ENCODE results near the gene HDAC7. TPM values are rescaled to one million over a fixed set of nuclear protein-coding genes. Genes with fewer than 3 reads are reported as not detected.

Gene HDAC7
- total RNA-seq (100 to 1,000 TPM; 206 to 207 TPM), polyA plus RNA-seq (23.1 TPM)

- Histone ChIP-seq H3K27me3 (ENCODE audit: insufficient read depth, low read length, poor library complexity, severe bottlenecking) (no peaks in the 10 kb centered on the region), H3K36me3 (ENCODE audit: insufficient read depth, low read length) (no peaks in the 10 kb centered on the region), H3K4me3 (ENCODE audit: low read length) (peak within 1 kb of the TSS; percentile 83), H3K9me3 (ENCODE audit: low read length) (no peaks in the 10 kb centered on the region), H3K4me1 (ENCODE audit: insufficient read depth, low read length) (peaks cover 79% of the 10 kb centered on the region), H3K27ac (ENCODE audit: low read depth, low read length) (peak within 1 kb of the TSS; percentile 71)
- Mint-ChIP-seq H3K27me3 (peaks cover 0 to 1% of the 10 kb centered on the region in 2 donors), H3K4me1 (peaks cover 76 to 88% (median 88%) of the 10 kb centered on the region in 3 donors), H3K4me3 (peak within 1 kb of the TSS; percentile 90 to 97 (median 93)), H3K9me3 (no peaks in the 10 kb centered on the region), H3K27ac (peak within 1 kb of the TSS; percentile 94 to 99 (median 97)), H3K36me3 (peaks cover 0 to 11% (median 0%) of the 10 kb centered on the region in 3 donors)
- ChIA-PET POLR2A (interaction anchor here (0.6 to 2.0 kb wide), 6 partner anchors 9 to 338 kb away, joined by 3 to 8 read pairs (median 4); partner anchors contain the start of gene RPAP3), CTCF (interaction anchor here (0.9 to 24.2 kb wide), 6 partner anchors 11 to 79 kb away, joined by 3 to 452 read pairs (median 4); no protein-coding TSS in a partner anchor)
- peak; percentile 56 to 82 (median 66) for DNase-seq
Measured at GRCh38 chr12:47819896-47820630, at the start of gene HDAC7. TSS of gene HDAC7 (minus strand) at chr12:47819903. CDS start at chr12:47819785, 118 bp downstream.

GRCh38 chr12:47868552-47869031 is 48.9 kb upstream of the HDAC7 start:
- Mint-ChIP-seq H3K4me3 (no peak overlapping the region), H3K9me3 (no peaks in the 10 kb centered on the region), H3K36me3 (no peaks in the 10 kb centered on the region), H3K27ac (no peak overlapping the region), H3K4me1 (no peaks in the 10 kb centered on the region), H3K27me3 (no peaks in the 10 kb centered on the region)
- ChIA-PET POLR2A (no interaction called here), CTCF (interaction anchor here (0.8 to 2.7 kb wide), 3 partner anchors 15 to 126 kb away, joined by 3 to 10 read pairs (median 3); no protein-coding TSS in a partner anchor)
- Histone ChIP-seq H3K4me3 (ENCODE audit: low read length) (no peak overlapping the region), H3K9me3 (ENCODE audit: low read length) (no peaks in the 10 kb centered on the region), H3K4me1 (ENCODE audit: insufficient read depth, low read length) (no peaks in the 10 kb centered on the region), H3K27me3 (ENCODE audit: insufficient read depth, low read length, poor library complexity, severe bottlenecking) (no peaks in the 10 kb centered on the region), H3K27ac (ENCODE audit: low read depth, low read length) (no peak overlapping the region), H3K36me3 (ENCODE audit: insufficient read depth, low read length) (no peaks in the 10 kb centered on the region)
- no peak for DNase-seq

GRCh38 chr12:47868041-47868440 is 48.3 kb upstream of the HDAC7 start:
- no peaks in the 10 kb centered on the region for H3K27me3 Mint-ChIP-seq
- no peak overlapping the region for H3K27ac Mint-ChIP-seq
- Histone ChIP-seq H3K4me1 (ENCODE audit: insufficient read depth, low read length) (no peaks in the 10 kb centered on the region), H3K27me3 (ENCODE audit: insufficient read depth, low read length, poor library complexity, severe bottlenecking) (no peaks in the 10 kb centered on the region), H3K4me3 (ENCODE audit: low read length) (no peak overlapping the region), H3K27ac (ENCODE audit: low read depth, low read length) (no peak overlapping the region), H3K9me3 (ENCODE audit: low read length) (no peaks in the 10 kb centered on the region), H3K36me3 (ENCODE audit: insufficient read depth, low read length) (no peaks in the 10 kb centered on the region)
- no peaks in the 10 kb centered on the region for H3K9me3 Mint-ChIP-seq
- no peak overlapping the region for H3K4me3 Mint-ChIP-seq
- H3K36me3 Mint-ChIP-seq: no peaks in the 10 kb centered on the region
- DNase-seq: no peak
- no peaks in the 10 kb centered on the region for H3K4me1 Mint-ChIP-seq
- ChIA-PET POLR2A (no interaction called here), CTCF (interaction anchor here (0.8 to 0.9 kb wide), 2 partner anchors 14 to 125 kb away, joined by 3 read pairs; no protein-coding TSS in a partner anchor)

GRCh38 chr12:47867495-47867941 is 47.8 kb upstream of the HDAC7 start:
- no peaks in the 10 kb centered on the region for H3K9me3 Mint-ChIP-seq
- ChIA-PET POLR2A (no interaction called here), CTCF (interaction anchor here (0.9 kb wide), 1 partner anchor 125 kb away, joined by 3 read pairs; no protein-coding TSS in a partner anchor)
- Histone ChIP-seq H3K9me3 (ENCODE audit: low read length) (no peaks in the 10 kb centered on the region), H3K27me3 (ENCODE audit: insufficient read depth, low read length, poor library complexity, severe bottlenecking) (no peaks in the 10 kb centered on the region), H3K4me3 (ENCODE audit: low read length) (no peak overlapping the region), H3K36me3 (ENCODE audit: insufficient read depth, low read length) (no peaks in the 10 kb centered on the region), H3K27ac (ENCODE audit: low read depth, low read length) (no peak overlapping the region), H3K4me1 (ENCODE audit: insufficient read depth, low read length) (no peaks in the 10 kb centered on the region)
- H3K4me3 Mint-ChIP-seq: no peak overlapping the region
- no peaks in the 10 kb centered on the region for H3K27me3 Mint-ChIP-seq
- H3K36me3 Mint-ChIP-seq: no peaks in the 10 kb centered on the region
- H3K4me1 Mint-ChIP-seq: no peaks in the 10 kb centered on the region
- DNase-seq: no peak
- no peak overlapping the region for H3K27ac Mint-ChIP-seq

- no peaks in the 10 kb centered on the region for H3K27me3 Mint-ChIP-seq
- H3K4me3 ChIP-seq (ENCODE audit: low read length): no peak overlapping the region
- no peaks in the 10 kb centered on the region for H3K4me1 ChIP-seq (ENCODE audit: insufficient read depth, low read length)
- H3K9me3 ChIP-seq (ENCODE audit: low read length): no peaks in the 10 kb centered on the region
- H3K27ac ChIP-seq (ENCODE audit: low read depth, low read length): no peak overlapping the region
- H3K36me3 ChIP-seq (ENCODE audit: insufficient read depth, low read length): no peaks in the 10 kb centered on the region
- ChIA-PET POLR2A (no interaction called here), CTCF (no interaction called here)
- no peak overlapping the region for H3K27ac Mint-ChIP-seq
- no peaks in the 10 kb centered on the region for H3K9me3 Mint-ChIP-seq
- no peaks in the 10 kb centered on the region for H3K27me3 ChIP-seq (ENCODE audit: insufficient read depth, low read length, poor library complexity, severe bottlenecking)
- no peaks in the 10 kb centered on the region for H3K36me3 Mint-ChIP-seq
- no peaks in the 10 kb centered on the region for H3K4me1 Mint-ChIP-seq
- DNase-seq: no peak
- no peak overlapping the region for H3K4me3 Mint-ChIP-seq
Measured at GRCh38 chr12:47864646-47865235, 45.0 kb upstream of the HDAC7 start.

GRCh38 chr12:47863985-47864384 is 44.3 kb upstream of the HDAC7 start:
- Mint-ChIP-seq H3K4me3 (no peak overlapping the region), H3K9me3 (no peaks in the 10 kb centered on the region), H3K4me1 (peaks cover 0 to 2% (median 0%) of the 10 kb centered on the region in 3 donors), H3K36me3 (no peaks in the 10 kb centered on the region), H3K27me3 (no peaks in the 10 kb centered on the region), H3K27ac (no peak overlapping the region)
- POLR2A ChIA-PET: no interaction called here
- H3K27me3 ChIP-seq (ENCODE audit: insufficient read depth, low read length, poor library complexity, severe bottlenecking): no peaks in the 10 kb centered on the region
- H3K36me3 ChIP-seq (ENCODE audit: insufficient read depth, low read length): no peaks in the 10 kb centered on the region
- H3K27ac ChIP-seq (ENCODE audit: low read depth, low read length): no peak overlapping the region
- CTCF ChIA-PET: no interaction called here
- H3K9me3 ChIP-seq (ENCODE audit: low read length): no peaks in the 10 kb centered on the region
- no peak overlapping the region for H3K4me3 ChIP-seq (ENCODE audit: low read length)
- no peaks in the 10 kb centered on the region for H3K4me1 ChIP-seq (ENCODE audit: insufficient read depth, low read length)
- DNase-seq: no peak

- Histone ChIP-seq H3K4me3 (ENCODE audit: low read length) (no peak overlapping the region), H3K36me3 (ENCODE audit: insufficient read depth, low read length) (no peaks in the 10 kb centered on the region), H3K9me3 (ENCODE audit: low read length) (no peaks in the 10 kb centered on the region), H3K27ac (ENCODE audit: low read depth, low read length) (no peak overlapping the region), H3K27me3 (ENCODE audit: insufficient read depth, low read length, poor library complexity, severe bottlenecking) (no peaks in the 10 kb centered on the region), H3K4me1 (ENCODE audit: insufficient read depth, low read length) (no peaks in the 10 kb centered on the region)
- no peaks in the 10 kb centered on the region for H3K36me3 Mint-ChIP-seq
- POLR2A ChIA-PET: no interaction called here
- CTCF ChIA-PET: interaction anchor here (1.3 kb wide), 1 partner anchor 16 kb away, joined by 3 read pairs; no protein-coding TSS in a partner anchor
- H3K4me3 Mint-ChIP-seq: no peak overlapping the region
- no peak for DNase-seq
- H3K27ac Mint-ChIP-seq: no peak overlapping the region
- no peaks in the 10 kb centered on the region for H3K9me3 Mint-ChIP-seq
- H3K4me1 Mint-ChIP-seq: peaks cover 0 to 2% (median 0%) of the 10 kb centered on the region in 3 donors
- H3K27me3 Mint-ChIP-seq: no peaks in the 10 kb centered on the region
Measured at GRCh38 chr12:47863467-47863866, 43.8 kb upstream of the HDAC7 start.

GRCh38 chr12:47862881-47863280 is 43.2 kb upstream of the HDAC7 start:
- no peaks in the 10 kb centered on the region for H3K27me3 ChIP-seq (ENCODE audit: insufficient read depth, low read length, poor library complexity, severe bottlenecking)
- no peaks in the 10 kb centered on the region for H3K9me3 Mint-ChIP-seq
- no peaks in the 10 kb centered on the region for H3K36me3 Mint-ChIP-seq
- ChIA-PET CTCF (interaction anchor here (1.3 kb wide), 1 partner anchor 17 kb away, joined by 3 read pairs; no protein-coding TSS in a partner anchor), POLR2A (no interaction called here)
- H3K4me3 Mint-ChIP-seq: no peak overlapping the region
- H3K27ac Mint-ChIP-seq: no peak overlapping the region
- no peaks in the 10 kb centered on the region for H3K36me3 ChIP-seq (ENCODE audit: insufficient read depth, low read length)
- no peak for DNase-seq
- no peaks in the 10 kb centered on the region for H3K4me1 ChIP-seq (ENCODE audit: insufficient read depth, low read length)
- H3K9me3 ChIP-seq (ENCODE audit: low read length): no peaks in the 10 kb centered on the region
- peaks cover 0 to 2% (median 0%) of the 10 kb centered on the region in 3 donors for H3K4me1 Mint-ChIP-seq
- H3K4me3 ChIP-seq (ENCODE audit: low read length): no peak overlapping the region
- H3K27me3 Mint-ChIP-seq: no peaks in the 10 kb centered on the region
- no peak overlapping the region for H3K27ac ChIP-seq (ENCODE audit: low read depth, low read length)

Data from CD8-positive, alpha-beta memory T cell (primary cell).